GM18870 (cell line): ENCODE data around the gene PLXND1.
"Not testable (repeated sequence)": the region's sequence is repeated elsewhere in the genome, so short reads cannot be mapped to it uniquely, and the experiment has no call there.

Experiments used
- ATAC-seq: cut with Tn5 transposase; IDR thresholded peaks from one replicate; pipeline ENCODE4 v1.9.1; 2021; ENCODE audit warnings: moderate library complexity; ENCODE audit not compliant: unreplicated experiment

PLXND1 gene

DNA sequence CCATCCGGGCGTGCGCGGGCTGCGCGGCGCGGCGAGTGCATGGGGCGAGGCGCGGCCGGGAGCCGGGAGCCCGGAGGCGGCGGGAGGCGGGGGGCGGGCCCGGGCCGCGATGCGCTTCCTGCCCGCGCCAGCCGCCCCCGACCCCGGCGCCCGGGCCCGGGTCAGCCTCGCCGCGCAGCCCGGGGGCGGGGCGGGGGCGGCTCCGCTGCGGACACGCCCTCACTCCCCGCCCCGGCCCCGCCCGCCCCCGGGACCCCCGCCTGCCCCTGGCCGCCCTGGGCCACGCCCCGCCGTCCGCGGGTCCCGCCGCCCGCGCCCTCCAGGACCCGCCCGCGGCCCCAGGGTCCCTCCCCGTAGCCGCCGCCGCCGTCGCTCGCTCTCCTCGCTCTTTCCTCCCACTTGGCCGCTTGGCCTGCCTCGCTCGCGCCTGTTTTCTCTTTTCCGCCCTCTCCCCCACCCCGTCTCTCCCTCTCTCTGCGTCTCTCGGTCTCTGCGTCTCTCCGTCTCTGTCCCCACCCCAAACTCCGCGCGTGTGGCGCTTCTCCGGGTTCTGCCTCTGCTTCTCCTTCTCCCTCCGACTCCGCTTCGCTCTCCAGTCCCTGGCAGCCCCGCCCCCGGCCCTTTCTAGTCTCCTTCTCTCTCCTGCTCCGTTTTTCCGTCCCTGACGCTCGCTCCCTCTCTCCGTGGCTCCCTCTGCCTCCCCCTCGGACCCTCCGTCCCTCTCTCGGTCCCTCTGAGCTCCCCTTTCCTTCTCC is at the start of gene PLXND1:
TSS of gene PLXND1 (minus strand) at position 41 of the 755 bp plus-strand sequence. CDS start at position 4, 37 bp downstream.
- ATAC-seq: no peak

GRCh38 chr3:129655291-129655700 is 48.8 kb upstream of the PLXND1 start:
- no peak for ATAC-seq

DNA sequence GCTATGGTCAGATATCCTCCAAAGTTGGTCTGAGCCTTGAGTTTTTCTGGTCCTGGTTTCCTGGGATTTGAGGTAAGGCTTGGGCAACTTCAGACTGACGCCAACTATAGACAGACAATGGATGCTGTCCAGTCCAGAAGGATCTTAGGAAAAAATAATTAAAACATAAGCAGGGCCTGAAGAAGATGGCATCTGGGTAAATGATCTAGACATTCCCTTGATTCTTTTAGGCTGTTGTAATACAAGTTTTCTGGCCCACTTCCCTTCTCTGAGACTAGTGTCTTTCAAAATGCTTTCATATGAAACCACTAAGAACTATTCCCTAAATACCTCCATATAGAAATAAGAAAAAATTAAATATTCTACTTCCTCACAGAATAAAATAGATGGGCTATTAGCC is 47.7 kb upstream of the PLXND1 start:
- ATAC-seq: no peak

DNA sequence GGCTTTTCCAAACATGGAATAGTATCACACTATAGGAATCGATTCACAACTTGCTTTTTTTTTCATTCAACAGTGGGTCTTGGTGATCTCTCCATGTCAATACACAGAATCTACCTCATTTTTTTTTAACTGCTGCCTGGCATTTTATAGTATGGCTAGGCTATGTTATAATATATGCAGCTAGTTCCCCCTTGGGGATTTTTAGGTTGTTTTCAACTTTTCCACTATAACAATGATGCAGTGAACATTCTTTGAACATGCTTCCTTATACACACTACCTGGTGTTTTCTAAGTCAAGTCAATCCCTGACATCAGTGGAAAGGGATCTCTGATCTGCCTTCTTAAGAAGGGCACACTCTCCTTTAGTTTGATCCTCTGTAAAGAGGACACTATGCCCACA is 46.5 kb upstream of the PLXND1 start:
- no peak for ATAC-seq

- ATAC-seq: no peak
Observed at GRCh38 chr3:129651435-129652202, 45.1 kb upstream of the PLXND1 start.

DNA sequence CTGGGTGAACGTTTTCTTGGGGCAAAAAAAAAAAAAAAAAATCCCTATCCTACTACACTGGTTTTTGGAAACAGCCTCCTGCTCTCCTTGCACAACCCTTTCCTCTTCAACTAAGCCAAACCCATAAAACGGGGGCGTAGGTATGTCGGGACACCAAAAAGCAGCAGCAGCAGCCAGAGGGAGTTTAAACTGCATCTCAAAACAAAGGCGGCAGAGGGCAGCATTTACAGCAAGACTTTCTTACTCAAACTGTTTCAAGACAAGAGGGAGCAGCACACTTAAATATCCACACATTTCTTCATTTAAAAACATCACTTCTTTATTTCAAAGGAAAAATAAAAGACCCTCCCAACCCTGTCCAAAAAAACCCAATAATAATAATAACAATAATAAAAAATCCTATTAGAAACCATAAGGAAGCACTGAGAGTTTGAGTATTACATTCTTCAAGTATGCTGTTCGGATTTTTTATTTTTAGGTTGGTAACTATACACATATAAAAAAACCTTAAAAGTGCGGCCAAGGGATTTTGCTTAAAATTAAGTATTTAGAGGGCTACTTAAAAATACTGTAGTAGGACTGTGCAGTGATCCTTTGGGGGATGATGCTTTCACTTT is 43.9 kb upstream of the PLXND1 start:
- ATAC-seq: no peak

- ATAC-seq: no peak
Observed at GRCh38 chr3:129648391-129648790, 41.9 kb upstream of the PLXND1 start.

- no peak for ATAC-seq
Observed at GRCh38 chr3:129645286-129645685, 38.8 kb upstream of the PLXND1 start.

DNA sequence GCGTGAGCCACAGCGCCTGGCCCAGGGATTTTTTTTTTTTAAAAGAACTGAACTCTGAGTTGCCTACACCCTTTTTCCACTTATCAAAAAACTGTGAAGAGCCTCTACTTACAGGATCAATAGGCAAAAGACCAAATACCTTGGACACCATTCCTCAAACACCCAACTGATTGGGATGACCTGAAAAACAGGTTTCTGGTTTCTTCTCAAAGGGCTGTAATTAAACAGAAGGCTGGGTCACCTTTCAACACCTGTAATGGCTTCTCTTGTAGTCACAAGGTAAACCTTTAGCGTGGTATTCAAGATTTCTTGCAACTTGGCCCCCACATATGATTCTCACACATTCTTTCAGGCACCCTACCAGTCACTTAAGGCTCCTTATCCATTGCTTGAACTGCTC is 38.4 kb upstream of the PLXND1 start:
- no peak for ATAC-seq

- not testable (repeated sequence) for ATAC-seq
Observed at GRCh38 chr3:129641567-129642260, 35.2 kb upstream of the PLXND1 start.

DNA sequence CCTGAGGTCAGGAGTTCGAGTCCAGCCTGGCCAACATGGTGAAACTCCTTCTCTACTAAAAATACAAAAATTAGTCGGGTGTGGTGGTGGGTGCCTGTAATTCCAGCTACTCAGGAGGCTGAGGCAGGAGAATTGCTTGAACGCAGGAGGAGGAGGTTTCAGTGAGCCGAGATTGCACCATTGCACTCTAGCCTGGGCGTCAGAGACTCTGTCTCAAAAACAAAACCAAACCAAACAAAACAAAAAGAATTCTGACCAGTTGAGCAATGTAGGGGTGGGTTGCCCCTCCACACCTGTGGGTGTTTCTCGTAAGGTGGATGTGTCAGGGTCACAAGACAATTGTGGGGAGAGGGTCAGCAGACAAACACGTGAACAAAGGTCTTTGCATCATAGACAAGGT is 34.5 kb upstream of the PLXND1 start:
- ATAC-seq: not testable (repeated sequence)

DNA sequence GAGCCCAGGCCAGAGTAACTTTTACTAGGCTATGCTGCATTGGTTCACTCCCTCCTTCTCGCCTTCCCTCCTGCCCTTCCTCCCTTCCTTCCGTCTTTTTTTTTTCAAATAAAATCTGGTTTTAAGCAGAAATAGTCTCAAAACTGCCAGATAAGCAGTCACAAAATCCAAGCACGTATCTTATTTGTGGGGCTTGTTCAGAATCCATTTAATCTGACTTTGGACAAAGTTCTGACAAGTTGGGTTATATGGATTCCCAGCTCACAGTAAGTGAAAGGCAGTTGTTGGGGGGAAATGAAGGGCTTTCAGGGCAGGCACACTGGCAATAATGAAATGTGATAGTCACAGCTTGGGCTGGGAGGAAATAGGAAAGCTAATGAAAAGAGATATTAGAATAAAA is 32.0 kb upstream of the PLXND1 start:
- no peak for ATAC-seq

- ATAC-seq: no peak
Observed at GRCh38 chr3:129636082-129636481, 29.6 kb upstream of the PLXND1 start.

DNA sequence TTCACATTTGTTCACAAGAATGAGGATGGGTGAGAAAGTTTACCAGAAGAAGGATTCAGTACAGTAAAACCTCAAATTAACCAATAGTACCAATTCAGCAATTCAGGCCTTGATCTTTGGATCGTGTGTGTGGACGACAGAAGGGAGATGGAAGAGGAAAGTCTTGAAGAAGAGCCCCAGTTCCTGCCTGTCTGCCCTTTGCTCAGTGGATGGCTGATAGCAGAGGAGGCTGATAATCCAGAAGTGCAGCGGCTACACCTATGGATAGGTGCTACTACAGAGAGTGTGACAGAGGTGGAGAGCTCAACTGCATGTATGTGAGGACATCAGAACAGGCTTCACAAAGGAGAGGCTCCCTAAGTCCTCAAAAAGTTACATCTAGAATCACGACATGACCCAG is 29.2 kb upstream of the PLXND1 start:
- ATAC-seq: no peak

DNA sequence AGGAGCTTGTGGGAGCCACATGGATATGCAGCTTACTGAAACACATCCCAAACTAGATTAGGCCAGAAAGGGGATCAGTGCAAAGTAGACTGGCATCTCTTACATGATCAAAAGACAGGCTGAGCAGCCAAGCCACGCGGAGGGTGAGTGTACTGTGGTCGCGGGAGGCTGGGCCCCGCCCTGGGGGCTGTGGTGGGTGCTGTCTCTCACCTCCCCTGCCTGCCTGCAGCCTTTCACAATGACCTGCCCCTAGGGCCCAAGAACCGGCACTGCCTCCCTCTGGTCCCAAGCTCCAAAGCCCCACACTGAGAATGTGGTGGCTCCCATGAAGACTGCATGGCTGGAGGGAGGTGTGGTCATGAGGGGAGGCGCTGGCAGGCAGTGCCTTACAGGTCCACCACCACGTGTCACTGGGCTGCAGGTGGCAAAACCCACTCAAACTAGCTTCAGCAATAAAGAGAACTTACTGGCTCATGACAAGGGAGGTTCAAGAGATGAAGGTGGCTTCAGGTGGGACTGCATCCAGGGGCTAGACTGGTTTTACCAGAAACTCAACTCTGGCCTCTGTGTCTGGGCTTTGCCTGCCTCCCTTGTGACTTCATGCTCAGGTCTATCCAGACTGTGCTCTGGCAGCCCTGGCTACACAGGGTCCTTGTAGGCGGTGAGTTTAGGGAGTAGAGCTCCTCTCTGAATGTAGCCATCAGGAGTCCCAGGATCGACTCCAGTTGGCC is 27.4 kb upstream of the PLXND1 start:
- ATAC-seq: no peak

GRCh38 chr3:129632977-129633376 is 26.5 kb upstream of the PLXND1 start:
- no peak for ATAC-seq

- ATAC-seq: no peak
Observed at GRCh38 chr3:129632556-129632955, 26.1 kb upstream of the PLXND1 start.

DNA sequence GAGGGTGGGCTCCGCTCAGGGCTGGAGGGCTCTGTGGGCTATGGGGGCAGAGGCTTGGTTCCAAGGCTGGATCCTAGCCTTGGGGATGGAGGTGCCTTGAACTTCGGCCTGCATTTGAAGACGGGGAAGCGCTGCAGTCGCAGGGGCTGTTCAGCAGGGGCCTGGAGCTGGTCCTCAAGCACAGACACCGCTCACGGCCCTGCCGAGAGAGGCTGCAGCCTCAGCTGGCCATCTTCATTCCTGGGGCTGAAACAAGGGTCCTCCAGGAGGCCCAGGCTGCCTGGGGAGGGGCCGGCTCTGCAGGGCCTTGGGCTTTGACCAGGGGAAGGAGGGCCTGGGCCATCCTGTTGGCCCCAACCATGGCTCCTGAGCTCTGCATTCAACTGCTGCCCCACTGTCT is 25.6 kb upstream of the PLXND1 start:
- no peak for ATAC-seq

DNA sequence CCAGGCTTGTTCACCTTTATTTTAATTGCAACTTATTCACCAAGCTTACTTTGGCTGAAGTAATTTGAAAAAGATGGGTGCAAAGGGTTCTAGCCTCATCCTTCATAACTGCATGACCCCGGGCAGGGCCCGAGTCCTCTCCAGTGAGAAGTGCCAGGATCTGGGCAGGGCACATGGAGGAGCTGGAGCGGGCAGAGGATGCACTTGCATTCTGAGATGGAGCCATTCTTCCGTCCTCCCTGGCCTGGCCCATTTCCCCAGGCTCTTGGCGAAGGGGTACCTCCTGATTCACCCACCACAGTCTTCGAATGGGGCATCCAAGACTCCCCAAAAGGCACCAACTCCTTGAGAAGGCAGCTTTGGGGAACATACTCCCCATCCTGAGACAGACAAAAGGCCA is 22.5 kb upstream of the PLXND1 start:
- ATAC-seq: no peak

DNA sequence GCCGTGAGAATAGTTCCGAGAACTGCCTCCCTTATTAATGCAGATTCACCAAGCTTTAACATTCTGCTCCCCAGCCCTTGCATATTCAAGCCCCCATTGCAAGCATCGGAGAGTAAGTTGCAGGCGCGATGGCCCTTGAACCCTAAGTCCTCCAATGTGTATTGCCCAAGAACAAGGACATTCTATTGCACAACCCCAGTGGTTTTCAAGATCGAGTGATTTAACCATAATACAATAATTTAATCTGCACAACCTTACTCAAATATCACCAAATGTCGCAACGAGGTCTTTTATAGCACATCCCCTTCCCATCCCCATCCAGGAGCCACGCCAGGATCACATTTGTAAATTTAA is 21.7 kb upstream of the PLXND1 start:
- ATAC-seq: no peak
